ENCODE data around the gene PRXL2B.
"Not testable (repeated sequence)": the region's sequence is repeated elsewhere in the genome, so short reads cannot be mapped to it uniquely, and the experiment has no call there.

PRXL2B gene

GRCh38 chr1:2566101-2567045 is 20.2 kb upstream of the PRXL2B start:
- no peak for DNase-seq

GRCh38 chr1:2567083-2567679 is 19.4 kb upstream of the PRXL2B start:
- DNase-seq = no peak

DNA sequence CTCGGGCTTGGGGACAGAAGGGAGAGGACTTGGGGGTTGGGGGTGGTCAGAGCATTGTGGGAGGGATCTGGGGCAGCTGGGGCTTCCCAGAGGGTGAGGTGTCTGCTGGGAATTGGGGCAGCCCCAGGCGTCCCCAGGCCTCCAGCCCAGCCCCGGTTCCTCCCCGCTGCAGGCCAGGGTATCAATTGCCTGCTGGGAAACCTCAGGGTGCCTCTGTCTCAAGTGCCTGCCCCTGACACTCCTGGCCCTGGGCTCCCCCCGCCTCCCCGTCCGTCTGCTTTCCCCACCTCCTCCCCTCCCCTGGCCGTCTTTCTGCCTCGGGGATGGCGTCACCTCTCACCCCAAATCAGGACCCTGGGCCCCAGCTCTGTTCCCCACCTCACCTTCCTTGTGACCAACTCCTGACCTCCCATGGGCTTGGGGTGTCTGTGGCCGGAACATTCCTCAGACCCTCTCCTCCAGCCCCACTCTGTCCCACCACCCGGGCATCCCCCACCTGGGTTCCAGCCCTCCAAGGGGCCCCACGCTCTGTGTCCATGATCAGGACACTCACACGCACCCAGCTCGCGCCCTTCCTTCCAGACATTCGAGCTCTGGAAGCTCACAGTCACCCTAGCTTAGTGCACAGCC is 18.3 kb upstream of the PRXL2B start:
- not testable (repeated sequence) for DNase-seq

DNA sequence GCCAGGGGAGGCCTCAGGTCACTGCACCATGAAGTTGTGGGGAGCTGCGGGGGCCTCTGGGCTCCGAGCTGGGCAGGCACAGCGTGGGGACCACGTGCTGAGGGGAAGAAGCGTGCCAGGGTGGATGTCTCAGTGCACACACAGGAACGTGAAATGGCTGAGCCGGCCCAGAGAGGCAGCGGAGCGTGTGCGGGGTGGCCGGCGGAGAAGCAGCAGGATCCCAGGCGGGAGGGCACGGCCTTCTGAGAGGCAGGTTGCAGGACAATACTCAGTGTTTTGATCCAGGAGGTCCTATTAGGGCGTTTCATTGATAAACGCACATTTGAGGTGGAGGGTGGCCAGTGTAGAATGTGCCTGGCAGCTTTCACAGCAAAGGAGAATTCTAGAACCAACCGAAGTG is 17.5 kb upstream of the PRXL2B start:
- DNase-seq = no peak

DNA sequence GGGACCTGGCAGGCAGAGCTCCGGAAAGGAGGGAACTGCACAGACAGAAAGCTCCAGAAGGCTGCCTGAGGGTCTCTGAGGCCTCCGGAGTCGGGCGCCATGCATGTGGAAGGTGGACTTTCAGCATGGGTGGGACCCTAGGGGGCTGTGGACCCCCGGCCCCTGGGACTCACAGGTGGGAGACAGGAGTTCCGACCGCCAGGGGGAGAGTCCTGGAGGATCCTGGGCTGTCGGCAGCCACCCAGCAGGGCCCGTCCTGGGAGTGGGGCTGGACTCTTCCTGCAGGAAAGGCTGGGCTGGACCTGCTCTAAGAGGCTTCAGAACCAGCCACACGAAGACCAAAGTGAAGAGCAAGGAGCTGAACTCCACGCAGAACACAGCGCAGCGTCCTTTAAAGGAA is 16.9 kb upstream of the PRXL2B start:
- not testable (repeated sequence) for DNase-seq

GRCh38 chr1:2570332-2570731 is 16.2 kb upstream of the PRXL2B start:
- no peak for DNase-seq

DNA sequence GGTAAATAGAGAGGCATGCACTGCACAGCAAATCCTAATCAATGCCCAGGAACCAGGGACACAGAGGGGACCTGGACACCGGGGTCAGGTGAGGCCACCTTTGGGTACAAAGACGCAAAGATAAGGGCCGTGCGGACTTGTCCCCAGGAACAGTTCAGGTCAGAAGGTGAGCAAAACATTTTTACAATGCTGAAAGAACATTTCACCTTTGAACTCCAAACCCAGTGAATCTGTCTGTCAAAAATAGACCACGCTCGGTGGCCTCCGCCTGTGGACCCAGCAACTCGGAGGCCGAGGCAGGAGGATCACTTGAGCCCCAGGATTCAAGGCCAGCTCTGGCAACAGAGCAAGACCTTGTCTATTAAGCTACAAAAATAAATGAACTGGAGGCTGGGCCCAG is 15.2 kb upstream of the PRXL2B start:
- DNase-seq = no peak

GRCh38 chr1:2573250-2573920 is 13.2 kb upstream of the PRXL2B start:
- no peak for DNase-seq

DNA sequence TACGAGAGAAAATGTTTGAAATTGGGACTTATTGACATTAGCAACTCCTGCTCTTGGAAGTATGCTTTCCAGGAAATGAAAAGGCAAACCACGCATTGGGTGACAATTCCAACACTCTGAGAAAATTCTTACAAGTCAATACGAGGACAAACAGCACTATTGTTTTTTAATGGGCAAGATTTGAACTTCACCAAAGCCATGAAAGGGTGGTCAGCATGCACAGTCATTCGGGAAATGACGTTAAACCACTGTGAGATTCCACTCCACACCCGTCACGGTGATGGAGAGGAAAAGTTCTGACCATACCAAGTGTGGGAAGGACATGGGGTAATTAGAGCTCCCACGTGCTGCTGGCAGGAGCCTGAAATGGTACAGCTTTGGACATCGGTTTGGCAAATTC is 12.2 kb upstream of the PRXL2B start:
- DNase-seq = no peak

GRCh38 chr1:2575801-2576663 is 10.5 kb upstream of the PRXL2B start:
- no peak for DNase-seq

DNA sequence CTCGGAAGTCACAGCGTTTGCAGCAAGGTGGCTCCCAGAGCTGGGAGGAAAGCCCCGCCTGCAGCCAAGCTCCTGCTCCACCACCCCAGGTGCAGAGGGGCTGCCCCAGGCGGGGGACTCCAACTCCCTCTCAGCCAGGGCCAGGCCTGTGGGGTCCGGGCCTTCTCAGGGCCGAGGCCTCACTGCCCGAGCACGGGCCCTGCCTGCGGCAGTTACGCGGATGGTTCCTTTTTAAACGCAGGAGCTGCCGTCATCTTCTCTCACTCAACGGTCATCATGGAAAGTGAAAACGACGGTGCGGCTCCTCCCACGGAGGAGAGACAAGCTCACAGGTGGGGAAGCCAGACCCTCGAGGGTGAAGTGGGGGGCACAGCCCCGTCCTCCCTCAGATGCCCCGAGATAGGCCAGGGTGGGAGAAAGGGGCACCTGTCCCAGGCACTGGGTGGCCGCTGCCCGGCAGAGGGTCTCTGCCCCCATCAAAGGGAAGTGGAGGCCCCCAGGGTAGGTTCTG is 9.0 kb upstream of the PRXL2B start:
- DNase-seq = peak; percentile 36

- no peak for DNase-seq
Measured at GRCh38 chr1:2578758-2579118, 7.8 kb upstream of the PRXL2B start.

GRCh38 chr1:2580691-2581090 is 5.9 kb upstream of the PRXL2B start:
- no peak for DNase-seq

GRCh38 chr1:2582391-2582790 is 4.2 kb upstream of the PRXL2B start:
- no peak for DNase-seq

- no peak for DNase-seq
Measured at GRCh38 chr1:2583331-2583791, 3.2 kb upstream of the PRXL2B start.

DNA sequence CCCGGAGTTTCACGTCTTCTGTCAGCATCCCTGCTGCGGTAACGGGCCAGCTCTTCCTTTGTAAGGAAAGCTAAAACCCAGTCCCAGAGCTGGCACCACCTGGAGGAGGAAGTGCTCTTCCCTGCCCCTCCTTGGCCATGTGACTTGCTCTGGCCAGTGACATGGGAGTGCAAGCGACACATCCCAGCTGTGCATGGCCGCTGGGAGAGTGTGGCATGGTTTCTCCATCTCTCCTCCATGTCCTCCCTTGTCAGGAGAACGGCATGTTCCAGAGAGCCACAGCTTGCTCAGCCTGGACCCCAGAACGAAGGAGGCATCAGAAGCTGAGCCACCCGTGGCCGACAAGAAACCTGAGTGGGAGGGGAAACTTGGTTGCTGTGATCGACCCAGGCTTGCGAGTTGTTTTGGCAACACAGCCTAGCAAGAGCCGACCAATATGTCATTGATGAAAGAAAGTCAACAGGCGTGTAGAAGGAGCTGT is 2.7 kb upstream of the PRXL2B start:
- DNase-seq = no peak

DNA sequence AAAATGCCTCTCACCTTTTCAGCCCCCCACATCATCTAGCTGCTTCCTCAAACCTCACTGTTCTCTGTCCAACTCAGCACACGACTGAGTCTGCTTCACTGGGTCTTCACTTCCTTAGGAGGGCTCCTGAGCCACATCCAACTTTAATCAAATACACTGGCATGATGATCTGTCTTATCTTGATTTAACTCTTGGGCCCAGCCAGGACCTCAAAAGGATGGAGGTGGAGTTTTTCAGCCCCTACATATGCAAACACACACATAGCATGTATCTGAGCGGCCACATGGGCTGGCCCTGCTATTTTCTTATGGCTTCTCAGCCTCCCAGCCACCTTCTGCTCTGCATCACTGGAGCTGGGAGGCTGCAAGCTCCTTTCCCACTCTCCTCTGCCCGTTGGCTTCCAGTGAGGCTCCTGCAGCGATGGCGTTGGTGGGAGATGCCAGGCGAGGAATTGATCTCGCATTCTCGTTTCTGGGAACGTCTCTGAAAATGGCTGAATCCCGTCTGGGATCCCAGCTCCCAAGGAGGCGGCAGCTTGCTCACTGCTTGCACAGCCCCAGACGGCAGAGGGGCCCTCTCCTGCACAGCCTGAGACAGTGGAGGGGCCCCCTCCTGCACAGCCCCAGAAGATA is 1.8 kb upstream of the PRXL2B start:
- no peak for DNase-seq

DNA sequence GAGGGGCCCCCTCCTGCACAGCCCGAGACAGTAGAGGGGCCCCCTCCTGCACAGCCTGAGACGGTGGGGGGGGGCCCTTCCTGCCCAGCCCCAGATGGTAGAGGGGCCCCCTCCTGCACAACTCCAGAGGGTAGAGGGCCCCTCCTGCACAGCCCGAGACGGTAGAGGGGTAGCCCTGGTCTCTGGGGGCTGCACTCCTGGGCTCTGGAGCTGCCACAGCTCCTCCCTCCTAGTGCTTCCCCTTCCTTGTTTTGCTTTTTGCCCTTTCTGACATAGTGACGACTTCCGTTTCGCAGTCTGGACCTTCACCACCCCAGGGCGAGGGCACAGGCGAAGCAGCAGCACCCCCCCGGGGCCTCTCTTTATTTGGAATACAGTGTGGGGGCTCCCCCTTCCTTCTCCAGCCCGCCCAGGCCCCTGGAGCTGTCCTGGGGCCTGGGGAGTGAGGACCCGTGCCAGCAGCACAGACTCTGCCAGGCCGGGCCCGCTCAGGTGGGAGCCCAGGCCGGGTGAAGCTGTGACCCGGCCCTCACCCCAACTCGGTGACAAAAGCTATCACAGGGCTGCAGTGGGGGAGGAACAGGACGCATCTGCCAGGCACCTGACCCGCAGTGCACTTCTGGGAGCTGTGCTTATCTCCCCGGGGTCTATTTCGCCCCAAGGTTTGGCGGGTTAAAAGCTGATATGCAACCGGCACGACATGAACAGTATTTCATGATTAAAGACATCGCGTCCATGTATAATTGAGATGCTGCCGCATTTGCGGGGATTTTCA is 1.1 kb upstream of the PRXL2B start:
- DNase-seq = peak; percentile 56

DNA sequence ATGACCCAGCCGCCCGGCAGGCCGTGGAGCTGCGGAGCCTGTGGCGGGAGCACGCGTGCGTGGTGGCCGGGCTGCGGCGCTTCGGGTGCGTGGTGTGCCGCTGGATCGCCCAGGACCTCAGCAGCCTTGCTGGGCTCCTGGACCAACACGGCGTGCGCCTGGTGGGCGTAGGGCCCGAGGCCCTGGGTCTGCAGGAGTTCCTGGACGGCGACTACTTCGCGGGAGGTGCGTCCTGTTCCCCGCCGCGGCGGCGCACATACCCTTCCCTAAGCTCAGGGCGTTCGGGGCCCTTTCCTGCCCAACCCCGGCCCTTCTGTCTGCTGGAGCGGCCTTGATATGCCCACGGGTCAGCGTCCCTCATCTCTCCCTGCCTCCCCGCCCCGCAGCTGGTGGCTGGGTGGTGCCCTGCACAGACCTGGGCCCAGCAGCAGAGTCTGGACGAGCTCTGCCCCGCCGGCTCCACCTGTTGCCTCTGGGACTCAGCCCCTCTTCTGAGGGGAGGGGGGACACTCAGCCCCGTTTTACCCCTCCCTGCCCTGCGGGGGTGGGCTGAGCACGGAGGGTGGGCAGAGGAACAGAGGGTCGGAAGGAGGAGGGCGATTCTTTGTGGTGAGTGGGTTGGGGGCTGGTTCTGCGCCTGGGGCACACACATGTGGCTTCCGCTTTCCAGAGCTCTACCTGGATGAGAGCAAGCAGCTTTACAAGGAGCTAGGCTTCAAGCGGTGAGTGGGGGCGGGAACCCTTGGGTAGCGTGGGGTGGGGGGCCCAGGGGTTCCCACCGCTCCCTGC is 688 bp downstream of the PRXL2B start:
- DNase-seq = no peak

Data from stimulated activated CD4-positive, alpha-beta T cell treated with anti-CD3 and anti-CD28 coated beads, Interleukin-12 subunit alpha, Interleukin-12 subunit beta, amount 100 ng/mL, for 4 hours (primary cell).